ENCODE measurements around the gene EZH1.

The EZH1 gene

DNA sequence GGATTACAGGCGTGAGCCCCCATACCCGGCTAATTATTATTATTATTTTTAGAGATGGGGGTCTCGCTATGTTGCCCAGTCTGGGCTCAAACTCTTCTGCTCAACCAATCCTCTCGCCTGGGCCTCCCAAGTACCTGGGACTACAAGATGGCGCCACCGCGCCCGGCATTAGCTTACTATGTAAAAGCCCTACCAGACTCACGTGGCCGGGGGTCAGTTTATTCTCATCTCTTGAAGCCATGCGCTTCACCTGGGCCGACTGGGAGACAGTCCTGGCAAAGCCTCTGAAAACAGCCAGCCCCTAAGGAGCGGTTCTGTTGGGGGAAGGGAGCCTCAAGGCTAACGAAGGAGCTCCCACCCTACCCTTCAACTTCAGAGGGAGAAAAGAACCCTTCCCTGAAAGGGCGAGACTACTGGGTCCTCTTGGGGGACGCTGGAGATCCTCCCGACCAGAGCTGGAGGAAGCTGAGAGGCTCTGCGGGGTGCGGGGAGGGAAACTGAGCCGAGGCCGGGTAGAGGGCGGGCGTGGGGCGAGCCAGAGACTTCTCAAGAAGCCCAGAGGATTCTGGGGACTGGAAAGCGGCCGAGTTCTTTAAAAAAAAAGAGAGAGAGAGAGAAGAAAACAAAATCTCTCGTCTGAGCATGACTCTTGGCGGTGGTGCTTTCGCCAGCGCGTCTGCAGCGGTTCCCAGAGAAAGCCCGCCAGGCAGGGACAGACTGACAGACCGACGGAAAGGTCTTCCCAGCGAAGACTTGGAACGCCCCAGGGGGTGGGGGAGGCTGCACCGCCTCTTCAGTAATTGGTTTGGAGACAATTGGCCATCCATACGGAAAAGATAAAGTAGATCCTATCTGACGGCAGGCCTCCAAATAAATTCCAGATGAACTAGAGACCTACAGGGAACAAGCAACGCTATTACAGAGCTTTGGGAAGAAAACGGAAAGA, 91.4 kb downstream of the EZH1 start:
- Histone ChIP-seq H3K4me1 (peaks cover 0 to 14% (median 6%) of the 10 kb centered on the region in 4 donors), H3K27me3 (no peaks in the 10 kb centered on the region), H3K27ac (peak overlapping the region; percentile 80 to 86), H3K36me3 (no peaks in the 10 kb centered on the region), H3K9me3 (no peaks in the 10 kb centered on the region), H3K4me3 (peak overlapping the region; percentile 43 to 46)
- TF ChIP-seq, protein P1, sequence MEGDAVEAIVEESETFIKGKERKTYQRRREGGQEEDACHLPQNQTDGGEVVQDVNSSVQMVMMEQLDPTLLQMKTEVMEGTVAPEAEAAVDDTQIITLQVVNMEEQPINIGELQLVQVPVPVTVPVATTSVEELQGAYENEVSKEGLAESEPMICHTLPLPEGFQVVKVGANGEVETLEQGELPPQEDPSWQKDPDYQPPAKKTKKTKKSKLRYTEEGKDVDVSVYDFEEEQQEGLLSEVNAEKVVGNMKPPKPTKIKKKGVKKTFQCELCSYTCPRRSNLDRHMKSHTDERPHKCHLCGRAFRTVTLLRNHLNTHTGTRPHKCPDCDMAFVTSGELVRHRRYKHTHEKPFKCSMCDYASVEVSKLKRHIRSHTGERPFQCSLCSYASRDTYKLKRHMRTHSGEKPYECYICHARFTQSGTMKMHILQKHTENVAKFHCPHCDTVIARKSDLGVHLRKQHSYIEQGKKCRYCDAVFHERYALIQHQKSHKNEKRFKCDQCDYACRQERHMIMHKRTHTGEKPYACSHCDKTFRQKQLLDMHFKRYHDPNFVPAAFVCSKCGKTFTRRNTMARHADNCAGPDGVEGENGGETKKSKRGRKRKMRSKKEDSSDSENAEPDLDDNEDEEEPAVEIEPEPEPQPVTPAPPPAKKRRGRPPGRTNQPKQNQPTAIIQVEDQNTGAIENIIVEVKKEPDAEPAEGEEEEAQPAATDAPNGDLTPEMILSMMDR (IDR thresholded peaks at IDR 0.05) = no peak
- intact Hi-C loops (cut with DNase I; ENCODE audit: low total_unique reads) = loop anchor here (5.0 kb wide), 1 partner anchor 46 kb away; the partner anchor contains the start of genes RETREG3 and TUBG1
- DNase-seq = peak; percentile 61 to 89

DNA sequence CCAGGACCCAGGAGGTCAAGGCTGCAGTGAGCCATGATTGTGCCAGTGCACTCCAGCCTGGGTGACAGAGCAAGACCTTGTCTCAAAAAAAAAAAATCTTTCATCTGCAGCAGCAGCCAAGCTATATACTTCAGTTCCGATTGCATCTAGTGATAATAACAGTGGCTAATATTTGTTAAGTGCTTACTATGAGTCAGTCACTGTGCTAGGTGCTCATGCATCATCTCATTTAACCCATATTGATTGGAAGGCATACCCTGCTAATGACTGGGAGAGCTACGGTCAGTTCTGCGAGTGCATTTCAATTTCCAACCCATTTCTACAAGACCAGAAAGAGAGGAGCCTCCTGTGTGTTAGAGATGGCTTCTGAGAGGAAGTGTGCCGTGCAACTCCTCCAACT, 93.4 kb downstream of the EZH1 start:
- TF ChIP-seq, protein P1 (IDR thresholded peaks at IDR 0.05) = no peak
- H3K9me3 ChIP-seq = no peaks in the 10 kb centered on the region
- H3K27ac ChIP-seq = no peak overlapping the region
- H3K4me3 ChIP-seq = no peak overlapping the region
- no peak for DNase-seq
- H3K36me3 ChIP-seq = no peaks in the 10 kb centered on the region
- no peaks in the 10 kb centered on the region for H3K27me3 ChIP-seq
- peaks cover 0 to 14% (median 6%) of the 10 kb centered on the region in 4 donors for H3K4me1 ChIP-seq
- intact Hi-C loops (cut with DNase I; ENCODE audit: low total_unique reads) = loop anchor here (5.0 kb wide), 1 partner anchor 44 kb away; the partner anchor contains the start of genes RETREG3 and TUBG1

All from tibial artery (tissue), 4 donors.